ENCODE data around the gene SGTA.

Gene SGTA

DNA sequence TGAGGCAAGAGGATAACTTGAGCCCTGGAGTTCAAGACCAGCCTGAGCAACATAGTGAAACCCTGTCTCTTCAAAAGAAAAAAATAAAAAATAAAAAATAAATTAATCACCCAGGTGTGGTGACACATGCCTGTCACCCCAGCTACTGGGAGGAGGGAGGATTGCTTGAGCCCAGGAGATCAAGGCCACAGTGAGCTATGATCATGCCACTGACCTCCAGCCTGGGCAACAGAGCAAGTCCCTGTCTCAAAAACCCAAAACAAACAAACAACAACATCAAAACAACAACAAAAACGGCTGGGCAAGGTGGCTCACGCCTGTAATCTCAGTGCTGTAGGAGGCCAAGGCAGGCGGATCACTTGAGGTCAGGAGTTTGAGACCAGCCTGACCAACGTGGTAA lies 39.0 kb downstream of the SGTA start:
- DNase-seq, result no peak

DNA sequence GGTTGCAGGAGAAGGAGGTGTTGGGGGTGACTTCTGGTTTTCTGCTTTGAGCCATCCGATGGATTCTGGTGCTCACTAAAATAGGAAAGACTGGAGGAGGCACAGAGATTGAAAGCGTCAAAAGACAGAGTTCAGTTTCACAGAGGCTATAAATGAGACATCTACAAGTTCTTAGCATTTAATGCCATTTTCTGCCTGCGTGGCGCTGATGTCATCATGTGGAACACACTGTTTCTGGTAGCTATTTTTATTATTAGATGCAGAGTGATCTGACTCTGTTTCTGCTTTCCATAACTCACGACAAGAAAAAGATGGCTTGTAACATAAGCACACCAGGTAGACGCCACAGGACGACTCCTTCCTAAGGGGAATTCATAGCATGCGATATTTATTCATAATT lies 40.0 kb downstream of the SGTA start:
- DNase-seq, result no peak

DNA sequence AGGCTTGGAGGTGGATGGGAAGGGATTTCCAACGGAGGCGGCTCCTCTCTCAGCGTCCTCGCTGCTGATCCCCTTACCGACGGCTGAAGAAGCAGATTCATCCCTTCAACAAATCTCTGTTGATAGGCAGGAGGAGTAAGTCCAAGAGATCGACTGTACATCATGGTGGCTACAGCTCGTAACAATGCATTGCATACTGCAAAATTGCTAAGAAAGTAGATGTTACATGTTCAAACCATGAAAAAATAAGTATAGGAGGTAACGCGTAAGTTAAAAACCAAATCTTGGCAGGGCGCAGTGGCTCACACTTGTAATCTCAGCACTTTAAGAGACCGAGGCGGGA lies 42.8 kb downstream of the SGTA start:
- DNase-seq, result no peak

DNA sequence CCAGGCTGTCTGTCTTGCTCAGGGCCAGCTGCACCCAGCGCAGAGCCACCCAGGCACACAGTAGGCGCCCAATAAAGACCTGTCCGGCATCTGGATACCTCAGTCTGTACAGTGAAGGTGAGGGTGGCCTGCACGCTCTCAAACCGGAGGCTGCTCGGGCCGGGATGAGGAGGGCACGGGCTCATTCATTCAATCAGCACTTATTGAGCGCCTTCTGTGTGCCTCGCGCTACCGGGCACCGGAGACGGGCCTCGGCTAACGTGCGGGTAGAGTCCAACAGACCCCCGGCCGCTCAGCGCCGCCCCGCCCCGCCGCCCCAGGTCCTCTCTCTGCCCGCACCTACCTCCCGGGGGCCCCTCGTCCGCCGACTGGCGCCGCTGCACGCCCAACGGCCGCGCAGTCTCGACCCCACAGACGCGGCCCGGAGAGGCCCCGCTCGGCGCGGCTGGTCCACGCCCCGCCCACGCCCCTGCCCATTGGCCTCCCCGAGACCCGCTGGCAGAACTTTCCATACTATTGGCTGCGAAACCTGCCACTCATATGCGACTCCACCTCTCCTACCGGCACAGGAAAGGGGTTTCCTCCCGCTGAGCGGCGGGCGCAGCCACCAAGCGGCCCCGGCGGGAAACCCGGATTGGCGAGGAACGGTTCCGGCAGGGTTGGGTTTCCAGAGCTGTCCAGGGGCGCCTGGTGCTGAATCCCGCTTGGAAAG lies 43.3 kb downstream of the SGTA start, which contains the start of gene SLC39A3:
Gene SLC39A3, minus strand, starts transcription at position 416 of the 712 bp plus-strand sequence. CDS start 2,760 bp downstream, outside the sequence.
- DNase-seq, result peak; percentile 99

DNA sequence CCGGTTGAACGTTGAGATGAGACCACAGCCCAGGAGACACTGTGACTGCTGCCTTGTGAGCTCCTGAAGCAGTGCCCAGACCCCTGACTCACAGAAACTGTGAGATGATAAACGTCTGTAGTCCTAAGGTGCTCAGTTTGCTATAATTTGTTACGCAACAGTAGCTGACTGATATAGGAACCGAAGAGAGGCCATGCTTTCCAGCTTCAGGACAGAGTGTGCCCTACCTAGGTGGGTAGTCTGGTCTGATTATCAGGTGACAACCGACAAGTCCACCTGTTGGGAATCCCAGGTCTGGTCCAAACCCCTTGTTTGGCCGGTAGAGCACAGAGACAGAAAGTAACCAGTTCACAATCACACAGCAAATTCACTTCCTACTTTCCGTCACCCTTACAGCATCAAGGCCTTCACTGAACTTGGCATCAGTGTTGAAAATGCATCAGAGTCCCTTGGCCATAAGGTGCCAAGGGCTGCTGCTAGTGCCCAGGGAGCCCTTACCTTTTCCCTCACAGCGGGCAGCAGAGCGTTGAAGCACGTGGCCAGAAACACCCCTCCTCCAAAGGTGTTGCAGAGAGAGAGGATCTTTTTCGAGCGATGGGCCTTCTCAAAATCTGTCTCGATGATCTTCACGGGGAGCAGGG lies 46.4 kb downstream of the SGTA start:
- no peak for DNase-seq

DNA sequence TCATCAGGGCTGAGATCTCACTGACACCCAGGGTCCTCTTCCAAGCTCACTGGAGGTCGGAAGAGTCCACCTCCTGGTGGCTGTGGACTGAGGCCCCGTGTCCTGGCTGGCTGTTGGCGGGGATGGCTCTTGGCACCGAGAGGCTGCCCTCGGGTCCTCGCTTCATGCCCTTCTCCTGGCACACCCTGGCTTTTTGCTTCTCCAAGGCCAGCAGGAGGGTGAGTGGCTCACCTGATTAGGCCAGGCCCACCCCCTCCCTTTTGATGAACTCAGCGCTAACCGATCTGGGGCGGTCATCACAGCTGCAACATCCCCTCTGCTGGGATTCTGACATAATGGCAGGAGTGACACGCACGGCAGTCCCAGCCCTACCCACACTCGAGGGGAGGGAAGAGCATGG lies 47.7 kb downstream of the SGTA start:
- DNase-seq, result no peak

DNA sequence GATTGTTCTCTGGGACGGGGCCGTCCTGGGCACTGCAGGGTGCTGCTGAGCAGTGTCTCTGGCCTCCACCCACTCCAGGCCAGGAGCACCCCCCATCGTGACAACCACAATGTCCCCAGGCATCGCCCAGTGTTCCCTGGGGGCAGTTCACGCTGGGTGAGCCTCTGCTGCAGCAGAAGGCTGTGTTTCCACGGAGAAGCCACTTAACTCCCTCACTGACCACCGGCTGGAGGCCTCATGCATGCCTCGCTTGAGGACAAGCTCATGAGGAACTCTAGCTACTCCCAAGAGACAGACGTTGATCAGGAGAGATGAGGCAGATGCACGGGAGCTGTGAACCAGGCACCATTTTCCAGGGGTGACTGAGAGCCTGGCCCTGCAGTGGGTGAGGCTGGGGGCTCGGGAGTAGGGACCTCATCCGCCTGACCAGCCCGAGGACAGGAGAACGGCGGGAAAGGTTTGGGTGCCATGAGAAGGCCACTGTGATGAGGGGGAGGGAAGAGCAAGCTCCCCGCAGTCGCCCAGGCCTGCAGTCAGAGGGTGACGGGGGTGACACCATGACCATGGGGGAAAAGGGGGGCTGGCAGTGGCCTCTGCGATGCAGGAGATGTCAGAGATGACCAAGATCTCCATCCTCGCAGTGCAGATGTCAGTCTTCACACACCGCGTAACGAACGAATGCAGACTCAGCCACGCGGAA lies 48.3 kb downstream of the SGTA start:
- no peak for DNase-seq

DNA sequence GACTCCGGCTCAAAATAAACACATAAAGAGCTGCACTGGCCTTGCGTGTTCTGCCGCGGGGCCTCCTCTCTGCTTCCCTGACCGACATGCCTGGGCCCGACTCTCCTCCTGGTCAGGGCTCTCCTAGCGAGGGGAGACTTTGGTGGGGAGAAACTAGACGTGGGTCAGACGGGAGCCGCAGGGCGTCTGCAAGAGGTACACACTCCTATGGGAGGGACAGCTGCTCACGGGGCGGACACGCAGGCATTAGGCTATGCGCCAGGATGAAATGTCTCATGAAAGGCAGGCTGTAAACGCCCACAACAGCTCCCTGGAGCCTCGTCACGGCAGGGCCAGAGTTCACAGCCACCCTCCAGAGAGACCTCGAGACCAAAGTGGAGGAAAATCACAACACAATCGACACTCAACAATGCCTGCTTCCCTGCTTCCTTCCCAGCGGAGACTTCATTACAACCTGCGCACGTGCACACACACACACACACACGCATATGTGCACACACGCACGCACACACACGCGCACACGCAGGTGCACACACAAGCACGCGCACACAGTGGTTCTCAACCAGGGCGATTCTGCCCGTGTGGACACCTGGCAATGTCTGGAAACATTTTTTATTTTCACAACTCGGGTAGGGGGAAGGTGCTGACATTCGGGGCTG lies 49.0 kb downstream of the SGTA start:
- DNase-seq, result no peak

DNA sequence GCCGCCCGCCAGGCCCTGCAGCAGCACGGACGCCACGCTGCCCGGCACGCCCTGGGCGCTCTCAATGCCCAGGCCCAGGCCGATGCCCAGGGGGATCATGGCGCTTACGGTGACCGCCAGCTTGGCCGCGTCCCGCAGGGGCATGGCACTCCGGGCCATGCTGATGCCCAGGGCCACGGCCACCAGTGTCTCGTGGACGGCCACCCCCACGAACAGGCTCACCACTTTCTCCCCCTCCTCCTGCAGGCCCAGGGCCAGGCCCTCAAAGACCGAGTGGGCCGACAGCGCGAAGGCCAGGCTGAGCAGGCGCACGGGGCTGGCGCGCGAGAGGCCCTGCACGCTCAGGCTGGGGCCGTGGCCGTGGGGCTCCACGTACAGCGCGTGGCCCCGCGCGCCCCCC lies 50.2 kb downstream of the SGTA start:
- DNase-seq, result no peak

DNA sequence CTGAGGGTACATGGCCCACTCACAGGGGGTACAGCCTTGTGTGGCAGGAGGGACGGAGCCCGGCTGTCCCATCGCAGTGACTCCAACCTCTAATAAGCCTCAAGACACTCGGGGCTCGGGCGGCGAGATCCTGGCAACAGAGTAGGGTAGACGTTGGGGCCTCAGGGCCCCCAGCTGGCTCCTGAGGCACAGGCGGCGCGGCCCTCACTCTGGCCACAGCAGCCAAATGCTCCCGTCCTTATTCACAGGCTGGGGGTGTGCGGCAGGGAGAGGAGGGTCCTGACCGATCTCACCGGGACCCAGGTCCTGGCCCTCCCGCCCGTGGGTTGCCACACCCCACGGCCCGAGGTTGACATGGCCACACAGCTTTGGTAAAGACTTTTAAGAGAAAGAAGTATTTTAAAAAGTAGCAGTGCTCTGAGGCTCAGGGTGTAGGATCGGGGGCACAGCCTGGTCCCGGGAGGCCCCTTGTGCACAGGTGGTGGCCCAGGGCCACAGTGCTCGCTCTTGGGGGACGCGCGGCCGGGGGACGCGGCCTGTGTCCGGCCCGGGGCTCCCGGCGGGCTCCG lies 50.8 kb downstream of the SGTA start:
- DNase-seq, result no peak

DNA sequence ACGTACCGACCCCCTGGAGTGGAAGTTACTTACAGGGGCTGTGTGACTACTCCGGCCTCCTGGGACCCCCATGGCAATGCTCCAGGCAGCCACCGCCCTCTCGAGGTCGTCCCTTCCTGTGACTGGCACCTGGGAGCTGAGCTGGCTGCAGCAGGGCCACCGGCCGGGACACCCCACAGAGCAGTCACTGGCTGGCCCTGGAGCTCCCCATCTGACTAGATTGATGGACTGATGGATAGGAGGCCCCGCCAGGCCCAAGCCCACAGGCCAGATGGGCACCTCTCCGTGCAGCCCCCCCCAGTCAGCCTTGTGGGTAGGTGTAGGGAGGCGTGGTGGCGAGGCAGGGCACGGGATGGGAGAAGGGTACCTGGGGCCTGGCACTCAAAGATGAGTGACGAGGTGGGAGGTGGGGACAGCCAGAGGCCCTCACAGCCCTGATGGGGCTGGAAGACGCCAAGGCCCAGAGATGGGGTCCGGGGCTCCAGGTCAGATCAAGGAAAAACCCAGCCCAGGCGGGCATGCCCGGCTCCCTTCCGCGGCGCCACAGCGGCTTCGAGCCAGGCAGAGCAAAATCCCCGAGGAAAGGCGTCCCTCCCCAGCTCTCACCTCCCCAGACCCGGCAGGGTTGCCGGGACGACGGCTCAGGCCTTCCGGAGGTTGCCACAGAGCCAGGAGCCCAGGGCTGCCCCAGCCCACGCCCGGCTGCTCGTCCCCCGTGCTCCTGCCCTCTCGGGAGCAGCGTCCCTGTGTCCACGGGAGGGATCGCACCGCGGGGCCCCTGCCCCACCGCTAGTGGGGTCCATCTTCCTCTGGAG lies 51.7 kb downstream of the SGTA start:
- DNase-seq, result no peak

DNA sequence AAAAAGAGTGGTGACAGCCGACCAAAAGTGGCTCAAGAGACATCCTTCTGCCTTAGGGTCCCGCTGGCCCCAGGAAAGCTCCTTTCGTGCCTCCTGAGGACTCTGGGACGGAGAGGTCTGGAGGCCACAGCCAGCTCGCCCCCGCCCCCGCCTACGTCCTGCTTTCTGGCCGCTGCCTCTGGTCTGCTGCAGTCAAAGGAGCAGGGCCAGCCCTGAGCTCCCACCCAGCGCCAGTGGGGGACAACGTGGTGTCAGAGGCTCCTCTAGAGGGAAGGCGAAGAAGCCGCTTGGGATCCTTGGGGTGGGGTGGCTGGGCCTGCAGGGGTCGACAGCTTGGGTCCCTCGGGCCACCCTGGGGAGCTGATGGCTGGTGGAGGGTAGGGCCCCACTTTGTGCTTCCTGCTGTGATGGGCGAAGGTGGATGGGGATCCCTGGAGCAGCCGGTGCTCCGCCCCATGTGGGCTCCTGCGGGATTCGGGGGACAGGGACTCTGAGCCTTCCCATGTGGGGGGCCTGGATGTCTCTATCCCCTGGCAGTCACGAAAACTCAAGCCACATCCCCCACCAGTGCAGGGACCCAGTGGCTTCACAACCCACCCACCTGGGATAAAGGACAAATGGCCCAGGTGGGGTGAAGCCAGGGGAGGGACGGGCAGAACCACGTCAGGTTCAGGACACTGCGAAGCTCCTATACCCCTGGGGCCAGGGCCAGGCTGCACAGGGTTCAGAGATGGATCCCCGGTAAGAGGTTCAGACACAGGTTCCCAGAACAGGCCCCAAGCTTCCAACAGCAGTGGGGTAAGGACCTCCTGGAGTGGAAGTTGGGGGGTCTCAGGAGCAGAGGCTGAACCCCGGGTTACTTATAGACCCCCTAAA lies 52.9 kb downstream of the SGTA start:
- no peak for DNase-seq

DNA sequence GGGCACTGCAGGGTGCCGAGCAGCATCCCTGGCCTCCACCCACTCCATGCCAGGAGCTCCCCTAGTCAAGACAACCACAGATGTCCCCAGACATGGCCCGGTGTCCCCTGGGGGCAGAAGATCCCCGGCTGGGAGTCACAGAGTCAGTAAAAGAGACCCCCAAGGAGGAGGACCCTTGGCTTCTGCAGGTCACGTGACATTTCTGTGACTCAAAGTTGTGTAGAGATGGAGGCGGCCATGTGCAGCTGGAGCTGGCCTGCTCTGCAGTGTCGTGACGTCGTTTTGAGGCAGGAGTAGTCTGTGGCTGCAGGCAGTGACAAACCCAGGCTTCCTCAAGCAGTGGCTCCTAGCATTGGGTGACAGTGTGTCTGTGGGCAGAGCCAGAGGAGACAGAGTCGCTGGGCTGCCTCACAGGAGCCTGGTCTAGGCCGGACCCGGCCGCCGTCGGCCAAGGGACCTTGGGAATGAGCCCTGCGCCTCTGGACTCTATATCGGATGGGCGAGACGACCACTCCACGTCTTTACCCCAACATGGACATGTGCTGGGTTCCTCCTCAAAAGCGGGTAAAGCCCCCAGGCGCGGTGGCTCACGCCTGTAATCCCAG lies 54.2 kb downstream of the SGTA start:
- DNase-seq, result no peak

DNA sequence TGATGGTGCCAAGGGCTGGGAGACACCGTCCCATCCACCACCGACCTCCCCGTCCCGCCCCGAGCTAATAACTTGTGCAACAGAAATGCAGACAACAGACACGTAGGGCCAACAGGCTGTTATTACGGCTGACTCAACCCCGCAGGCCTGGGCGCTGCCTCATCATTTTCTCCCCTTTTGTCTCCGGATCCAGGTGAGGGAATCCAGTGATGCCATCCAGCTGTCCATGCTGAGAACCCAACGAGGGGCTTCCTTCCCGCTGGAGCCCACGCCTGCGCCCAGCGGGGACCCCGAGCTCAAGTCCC lies 55.5 kb downstream of the SGTA start:
- no peak for DNase-seq

DNA sequence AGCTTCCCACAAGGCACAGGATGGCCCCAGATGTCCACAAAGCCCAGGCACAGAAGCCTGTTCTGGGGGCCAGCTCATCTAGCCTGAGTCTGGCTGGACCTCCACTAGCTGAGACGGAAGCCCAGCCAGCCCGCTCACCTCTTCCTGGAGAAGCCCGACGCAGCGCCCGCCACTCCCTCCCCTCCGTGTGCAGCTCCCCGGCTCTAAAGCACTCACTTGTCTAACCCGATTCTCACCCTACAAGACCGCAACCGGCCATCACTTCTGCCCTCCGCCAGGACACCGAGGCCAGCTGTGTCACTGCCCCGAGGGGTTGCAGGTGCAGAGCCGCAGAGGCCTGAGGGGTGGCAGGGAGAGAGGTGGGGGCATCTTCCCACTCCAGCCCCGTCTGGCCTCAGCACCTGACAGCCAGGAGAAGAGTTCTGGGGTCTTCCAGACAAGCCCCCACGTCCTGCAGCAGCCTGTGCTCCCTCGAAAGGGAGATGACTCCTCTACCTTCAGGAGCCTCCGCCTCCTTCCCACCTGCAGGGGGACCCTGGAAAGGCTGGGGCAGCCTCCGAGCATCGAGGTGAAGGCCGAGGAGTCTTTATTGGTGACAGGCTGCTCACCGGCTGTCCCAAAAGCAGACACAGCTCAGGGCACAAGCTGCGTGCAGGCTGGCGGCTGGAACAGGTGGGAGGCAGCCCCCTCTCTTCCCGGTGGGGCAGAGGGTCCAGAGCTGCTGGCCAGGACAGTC lies 56.0 kb downstream of the SGTA start:
- DNase-seq, result no peak

DNA sequence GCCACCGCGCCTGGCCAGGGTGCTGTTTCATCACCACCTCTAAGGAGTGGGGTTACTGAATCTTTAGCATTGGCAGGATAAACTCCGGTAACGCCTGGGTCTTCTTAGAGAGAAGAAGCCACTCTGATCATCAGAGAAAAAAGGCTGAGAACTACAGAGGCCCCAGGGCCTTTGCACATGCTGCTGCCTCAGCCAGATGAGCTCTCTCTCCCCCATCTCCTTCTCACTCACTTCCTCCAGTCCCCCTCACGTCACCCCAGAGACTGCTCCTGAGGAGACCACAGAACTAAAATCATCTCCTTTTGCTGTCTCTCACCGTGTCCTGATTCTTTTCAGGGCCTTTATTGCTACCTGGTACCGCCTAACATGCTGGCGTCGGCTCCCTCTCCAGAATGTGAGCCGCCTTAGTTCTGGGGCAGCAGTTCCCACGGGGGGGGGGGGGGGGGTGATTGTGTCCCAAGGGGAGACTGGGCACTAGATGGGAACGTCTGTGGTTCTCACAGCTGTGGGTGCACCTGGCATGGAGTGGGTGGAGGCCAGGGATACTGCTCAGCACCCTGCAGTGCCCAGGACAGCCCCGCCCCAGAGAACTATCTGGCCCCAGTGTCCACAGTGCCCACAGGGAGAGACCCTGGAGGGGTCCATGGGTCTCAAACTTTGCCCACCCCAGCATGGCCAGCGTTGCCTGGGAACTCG lies 56.8 kb downstream of the SGTA start:
- DNase-seq, result no peak

DNA sequence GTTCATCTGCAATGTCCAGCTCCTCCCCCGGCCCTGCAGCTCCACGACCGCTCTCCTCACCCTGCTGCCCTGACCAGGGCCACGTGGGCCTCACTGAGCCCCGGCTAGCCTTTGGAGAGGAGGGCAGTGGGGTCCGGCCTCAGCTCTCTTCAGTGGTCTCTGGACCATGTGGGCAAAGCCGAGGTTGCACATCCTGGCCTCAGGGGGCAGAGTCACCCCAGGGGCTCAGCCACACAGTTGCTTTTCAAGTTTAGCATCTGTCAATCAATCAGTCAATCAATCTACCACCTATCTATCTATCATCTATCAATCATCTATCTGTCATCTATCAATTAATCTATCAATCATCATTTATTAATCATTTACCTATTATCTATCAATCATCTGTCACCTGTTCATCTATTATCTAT lies 58.9 kb downstream of the SGTA start:
- no peak for DNase-seq

DNA sequence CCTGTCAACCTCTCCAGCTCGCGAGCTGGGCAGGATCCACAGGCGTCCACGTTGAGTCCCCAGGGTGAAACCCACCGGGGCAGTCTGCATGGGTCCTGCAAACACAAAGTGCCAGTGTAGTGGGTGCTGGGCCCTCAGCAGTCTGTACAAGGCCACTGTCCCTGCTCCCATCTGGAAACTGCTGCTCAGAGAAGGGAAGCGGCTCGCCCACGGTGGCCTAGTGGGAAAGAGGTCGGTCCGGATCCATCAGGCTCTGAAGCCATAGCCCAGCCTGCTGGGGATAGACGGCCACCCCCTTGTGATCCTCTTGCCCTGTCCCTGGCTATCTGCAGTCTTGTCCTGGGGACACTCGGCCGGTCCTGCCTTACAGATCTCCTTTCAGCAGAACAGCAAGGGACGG lies 59.3 kb downstream of the SGTA start:
- DNase-seq, result no peak

DNA sequence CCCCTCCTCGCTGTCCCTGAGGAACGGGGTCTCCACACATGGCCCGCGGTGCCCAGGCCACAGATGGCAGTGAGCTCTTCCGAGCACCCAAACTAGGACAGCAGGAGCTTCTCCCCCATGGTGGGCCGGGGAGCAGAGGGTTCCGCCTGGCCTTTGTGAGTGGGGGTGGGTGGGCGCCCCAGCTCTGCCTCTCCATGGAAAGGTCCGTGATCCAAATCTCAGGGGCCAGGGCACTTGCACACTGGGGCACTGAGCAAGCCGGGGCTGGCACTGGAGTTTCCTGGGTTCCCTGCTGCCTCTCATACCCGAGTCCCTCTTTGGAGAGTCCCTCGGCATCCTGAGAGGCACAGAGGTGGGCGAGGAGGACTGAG lies 59.7 kb downstream of the SGTA start:
- DNase-seq, result no peak
